ENCODE measurements around the gene IGSF9B.

Gene IGSF9B

GRCh38 chr11:133938166-133938565, 18.6 kb downstream of the IGSF9B start:
- DNase-seq (ENCODE audit: low read depth in 4 of 4, low spot score in 1 of 4) = no peak

GRCh38 chr11:133937468-133937867, 19.3 kb downstream of the IGSF9B start:
- no peak for DNase-seq (ENCODE audit: low read depth in 4 of 4, low spot score in 1 of 4)

- no peak for DNase-seq (ENCODE audit: low read depth in 4 of 4, low spot score in 1 of 4)
Measured at GRCh38 chr11:133937015-133937414, 19.8 kb downstream of the IGSF9B start.

GRCh38 chr11:133936592-133936991, 20.2 kb downstream of the IGSF9B start:
- DNase-seq (ENCODE audit: low read depth in 4 of 4, low spot score in 1 of 4) = no peak

GRCh38 chr11:133936136-133936535, 20.6 kb downstream of the IGSF9B start:
- DNase-seq (ENCODE audit: low read depth in 4 of 4, low spot score in 1 of 4) = no peak

- DNase-seq (ENCODE audit: low read depth in 4 of 4, low spot score in 1 of 4) = no peak
Measured at GRCh38 chr11:133935551-133935910, 21.2 kb downstream of the IGSF9B start.

- DNase-seq (ENCODE audit: low read depth in 4 of 4, low spot score in 1 of 4) = no peak
Measured at GRCh38 chr11:133934599-133935550, 21.9 kb downstream of the IGSF9B start.

GRCh38 chr11:133934096-133934495, 22.7 kb downstream of the IGSF9B start:
- DNase-seq (ENCODE audit: low read depth in 4 of 4, low spot score in 1 of 4) = no peak

GRCh38 chr11:133931449-133932060, 25.2 kb downstream of the IGSF9B start:
- no peak for DNase-seq (ENCODE audit: low read depth in 4 of 4, low spot score in 1 of 4)

- no peak for DNase-seq (ENCODE audit: low read depth in 4 of 4, low spot score in 1 of 4)
Measured at GRCh38 chr11:133930767-133931448, 25.9 kb downstream of the IGSF9B start.

- DNase-seq (ENCODE audit: low read depth in 4 of 4, low spot score in 1 of 4) = no peak
Measured at GRCh38 chr11:133930053-133930766, 26.6 kb downstream of the IGSF9B start.

GRCh38 chr11:133929401-133930052, 27.2 kb downstream of the IGSF9B start:
- DNase-seq (ENCODE audit: low read depth in 4 of 4, low spot score in 1 of 4) = no peak

GRCh38 chr11:133928628-133929059, 28.1 kb downstream of the IGSF9B start:
- peak in 3 of 4 experiments; percentile 26 to 65 (median 39) for DNase-seq (ENCODE audit: low read depth in 4 of 4, low spot score in 1 of 4)

- peak in 2 of 4 experiments; percentile 29 to 51 for DNase-seq (ENCODE audit: low read depth in 4 of 4, low spot score in 1 of 4)
Measured at GRCh38 chr11:133927690-133928627, 28.8 kb downstream of the IGSF9B start.

GRCh38 chr11:133926466-133927246, 30.1 kb downstream of the IGSF9B start:
- DNase-seq (ENCODE audit: low read depth in 4 of 4, low spot score in 1 of 4) = no peak

GRCh38 chr11:133925756-133926155, 31.0 kb downstream of the IGSF9B start:
- DNase-seq (ENCODE audit: low read depth in 4 of 4, low spot score in 1 of 4) = no peak

- DNase-seq (ENCODE audit: low read depth in 4 of 4, low spot score in 1 of 4) = no peak
Measured at GRCh38 chr11:133924661-133925060, 32.1 kb downstream of the IGSF9B start.

- DNase-seq (ENCODE audit: low read depth in 4 of 4, low spot score in 1 of 4) = no peak
Measured at GRCh38 chr11:133922078-133922870, 34.5 kb downstream of the IGSF9B start.
